Pulmonary artery endothelial cell (primary cell): ENCODE measurements around the gene MACC1. TPM values are rescaled to one million over a fixed set of nuclear protein-coding genes. Genes with fewer than 3 reads are reported as not detected.
A peak's percentile ranks its signal among the peaks of the same experiment; 100 is the strongest.

Experiments used
- DNase-seq: peaks from one replicate; pipeline ENCODE4 v3.0.0-alpha.2; 2011; ENCODE audit warnings: low read depth, low spot score
- total RNA-seq: library from RNA; depleted of rRNA; stranded (reverse); fragments of >200 nt; gene quantifications from 2 replicates; pipeline ENCODE4 v1.2.3, GENCODE V29; 2014

MACC1 gene, protein sequence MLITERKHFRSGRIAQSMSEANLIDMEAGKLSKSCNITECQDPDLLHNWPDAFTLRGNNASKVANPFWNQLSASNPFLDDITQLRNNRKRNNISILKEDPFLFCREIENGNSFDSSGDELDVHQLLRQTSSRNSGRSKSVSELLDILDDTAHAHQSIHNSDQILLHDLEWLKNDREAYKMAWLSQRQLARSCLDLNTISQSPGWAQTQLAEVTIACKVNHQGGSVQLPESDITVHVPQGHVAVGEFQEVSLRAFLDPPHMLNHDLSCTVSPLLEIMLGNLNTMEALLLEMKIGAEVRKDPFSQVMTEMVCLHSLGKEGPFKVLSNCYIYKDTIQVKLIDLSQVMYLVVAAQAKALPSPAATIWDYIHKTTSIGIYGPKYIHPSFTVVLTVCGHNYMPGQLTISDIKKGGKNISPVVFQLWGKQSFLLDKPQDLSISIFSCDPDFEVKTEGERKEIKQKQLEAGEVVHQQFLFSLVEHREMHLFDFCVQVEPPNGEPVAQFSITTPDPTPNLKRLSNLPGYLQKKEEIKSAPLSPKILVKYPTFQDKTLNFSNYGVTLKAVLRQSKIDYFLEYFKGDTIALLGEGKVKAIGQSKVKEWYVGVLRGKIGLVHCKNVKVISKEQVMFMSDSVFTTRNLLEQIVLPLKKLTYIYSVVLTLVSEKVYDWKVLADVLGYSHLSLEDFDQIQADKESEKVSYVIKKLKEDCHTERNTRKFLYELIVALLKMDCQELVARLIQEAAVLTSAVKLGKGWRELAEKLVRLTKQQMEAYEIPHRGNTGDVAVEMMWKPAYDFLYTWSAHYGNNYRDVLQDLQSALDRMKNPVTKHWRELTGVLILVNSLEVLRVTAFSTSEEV
- under 0.01 TPM in 2 replicates for total RNA-seq

DNA sequence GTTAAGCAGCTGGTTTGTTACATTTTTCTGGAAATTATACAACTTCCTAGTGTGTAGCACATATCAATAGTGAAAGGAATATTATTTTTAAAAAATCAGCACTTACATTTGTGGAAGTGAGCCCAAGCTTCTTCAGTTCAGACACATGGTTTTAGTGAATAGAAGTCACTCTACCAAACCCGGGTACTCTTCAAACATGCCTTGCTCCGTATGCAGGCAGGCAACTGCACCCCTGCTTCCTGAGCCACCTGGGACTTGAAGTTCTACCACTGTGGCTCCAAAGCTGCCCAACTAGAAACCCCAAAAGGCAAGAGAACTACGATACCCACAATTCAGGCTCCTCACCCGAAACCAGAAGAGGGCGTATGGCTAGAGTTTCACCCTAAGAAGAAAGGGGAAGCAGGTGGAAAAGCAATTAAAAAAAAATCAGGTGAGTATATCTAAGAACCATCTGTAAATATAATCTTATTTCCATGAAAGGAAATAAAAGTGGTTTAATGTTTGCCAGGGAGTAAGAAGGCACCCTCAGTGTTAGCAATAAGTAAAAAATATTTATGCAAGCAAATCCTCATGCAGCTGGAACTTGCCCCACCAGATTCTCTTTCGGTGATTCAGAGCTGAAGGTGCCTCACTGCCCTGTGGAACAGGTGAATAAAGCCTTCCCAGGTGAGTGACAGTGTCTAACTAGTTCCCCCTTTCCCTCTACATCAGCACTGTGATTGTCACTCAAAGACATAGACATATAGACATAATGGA lies at the start of gene MACC1:
Gene MACC1, minus strand, starts transcription at position 192 of the 756 bp plus-strand sequence. CDS start 55,522 bp downstream, outside the sequence.
- no peak for DNase-seq

DNA sequence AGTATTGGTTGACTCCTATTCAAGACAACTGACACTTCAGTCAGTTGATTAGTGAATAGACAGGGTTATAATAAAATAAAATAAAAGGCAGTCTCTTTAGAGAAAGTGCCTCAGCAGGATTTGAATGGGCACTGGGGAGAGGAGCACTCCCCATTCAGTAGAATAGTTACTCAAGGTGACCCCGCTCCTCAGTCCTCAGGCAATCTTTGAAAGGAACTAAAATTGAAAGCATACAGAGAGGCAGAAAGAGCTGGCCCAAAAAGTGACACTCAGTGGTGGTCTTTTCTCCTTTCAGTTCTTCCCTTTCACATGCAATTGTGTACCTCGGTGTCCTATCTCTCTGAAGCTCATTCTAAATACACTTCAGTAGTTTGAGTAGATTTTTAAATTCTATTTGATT lies 47.4 kb upstream of the MACC1 start:
- no peak for DNase-seq

DNA sequence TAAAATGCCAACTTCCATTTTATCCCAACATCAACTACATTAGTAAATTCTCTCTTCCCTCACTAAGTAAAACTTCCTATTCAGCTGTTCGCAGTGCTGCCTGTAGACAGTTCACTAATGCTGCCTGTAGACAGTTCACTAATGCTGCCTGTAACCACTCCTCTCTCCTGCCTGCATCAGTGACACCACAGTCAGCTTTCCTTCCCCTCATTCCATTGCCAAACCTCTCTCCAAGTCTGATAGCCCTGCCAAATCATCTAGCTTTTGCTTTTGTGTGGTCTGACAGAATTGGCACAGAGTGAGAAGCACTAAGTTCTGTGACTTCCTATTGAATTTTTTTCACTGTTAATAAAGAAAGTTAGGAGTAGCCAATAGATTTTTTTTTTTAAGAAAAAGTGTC lies 43.0 kb upstream of the MACC1 start:
- DNase-seq, result peak; percentile 39

DNA sequence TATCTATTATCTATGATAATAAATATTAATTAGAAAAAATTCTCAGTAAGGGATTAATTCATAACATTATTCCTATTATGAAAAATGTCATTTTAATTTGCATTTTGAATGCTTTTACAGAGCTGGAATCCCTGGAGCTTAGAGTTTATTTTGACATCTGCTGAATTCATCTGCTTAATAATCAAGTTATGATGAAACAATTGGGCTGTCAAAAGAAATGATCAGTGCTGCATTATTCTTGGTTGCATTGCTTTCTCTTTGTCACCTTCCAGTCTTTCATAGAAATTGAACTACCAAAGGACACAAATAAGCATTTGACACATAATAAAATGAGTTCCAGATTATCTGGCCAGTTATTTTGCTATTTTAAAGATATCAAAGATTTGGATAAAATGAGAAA lies 40.0 kb upstream of the MACC1 start:
- DNase-seq, result no peak

DNA sequence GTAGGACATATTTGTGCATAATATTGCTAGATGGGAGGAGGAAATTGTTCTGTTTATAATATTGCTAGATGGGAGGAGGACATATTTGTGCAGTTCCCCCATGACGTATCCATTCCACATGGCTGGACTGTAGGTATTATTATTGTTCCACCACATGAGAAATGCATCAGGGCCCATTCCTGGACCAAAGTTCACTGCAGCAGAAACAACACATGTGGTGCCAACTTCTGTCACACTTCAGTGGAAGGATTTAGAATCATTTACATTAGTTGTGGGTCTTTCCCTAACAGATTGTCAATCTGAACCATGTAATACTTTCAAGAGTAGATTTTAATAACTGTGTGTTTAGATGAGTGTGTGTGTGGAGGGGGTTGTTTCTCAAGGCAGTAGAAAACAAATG lies 32.7 kb upstream of the MACC1 start:
- DNase-seq, result no peak

DNA sequence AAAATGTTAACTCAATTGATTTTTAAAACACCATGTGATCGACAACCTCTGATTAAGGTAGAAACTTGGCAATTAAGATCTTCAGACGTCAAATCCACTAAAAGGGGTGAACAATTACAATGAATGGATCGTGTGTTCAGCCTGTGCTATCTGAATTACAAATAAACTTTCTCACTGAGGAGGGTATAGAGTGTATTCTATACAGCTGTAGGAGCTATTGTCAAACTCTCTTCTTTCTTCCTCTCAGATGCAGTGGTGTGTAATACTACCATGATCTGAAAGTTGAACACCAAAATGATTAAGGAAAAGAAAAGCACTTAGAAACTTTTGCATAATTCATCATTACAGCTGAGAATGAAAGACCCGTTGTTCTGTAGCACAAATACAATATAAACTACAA lies 32.2 kb upstream of the MACC1 start:
- DNase-seq, result no peak

DNA sequence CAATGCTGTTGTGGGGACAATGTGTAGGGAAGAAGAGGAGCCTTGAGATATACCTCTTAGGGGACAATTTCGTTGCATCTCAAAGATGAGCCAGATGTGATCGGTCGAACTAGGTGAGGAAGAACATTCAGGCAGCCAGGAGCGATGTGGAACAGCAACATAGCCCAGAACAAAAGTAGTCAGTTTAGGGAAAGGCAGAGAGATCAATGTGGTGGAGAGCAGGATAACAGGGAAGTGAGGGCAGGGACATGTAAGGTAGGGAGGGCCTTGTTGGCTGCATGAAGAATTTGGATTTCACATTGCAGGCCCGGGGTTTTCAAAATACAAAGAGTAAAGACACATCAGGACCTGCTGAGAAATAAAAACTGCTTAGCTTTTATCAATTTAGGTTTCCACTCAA lies 29.1 kb upstream of the MACC1 start:
- DNase-seq, result no peak

DNA sequence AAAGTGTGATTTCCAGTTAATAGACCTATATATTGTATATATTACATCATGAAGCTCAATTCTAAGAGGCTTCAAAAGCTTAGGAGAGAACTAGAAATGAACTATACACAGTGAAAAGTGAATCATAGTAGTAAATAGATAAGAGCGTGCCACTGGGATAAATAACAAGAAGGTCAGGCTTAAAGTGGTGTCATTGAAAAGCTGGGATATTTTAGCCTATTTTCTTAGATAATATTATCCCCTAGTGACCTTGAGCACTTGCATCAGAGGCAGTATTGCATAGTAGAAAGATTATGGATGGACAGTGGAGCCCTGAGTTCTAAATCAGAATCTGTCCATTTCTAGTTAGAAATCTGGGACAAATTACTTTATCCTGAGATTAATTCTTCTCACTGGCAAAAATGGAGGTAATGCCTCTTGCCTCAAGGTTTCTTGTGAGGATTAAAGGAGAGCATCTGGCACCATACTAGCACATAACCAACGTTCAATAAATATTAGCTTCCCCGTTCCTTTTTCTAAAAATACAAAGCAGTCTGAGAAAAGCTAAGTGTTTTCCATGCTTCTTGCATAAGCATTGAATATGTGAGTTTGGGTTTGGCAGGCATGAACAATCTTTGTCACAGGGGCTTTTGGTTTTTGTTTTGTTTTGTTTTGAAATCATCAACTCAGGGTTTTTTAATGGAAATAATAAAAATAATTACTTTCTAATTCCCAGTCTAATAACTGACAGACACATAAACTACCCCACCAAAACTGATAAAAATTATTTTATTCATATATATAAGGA lies 27.3 kb upstream of the MACC1 start:
- DNase-seq, result no peak

DNA sequence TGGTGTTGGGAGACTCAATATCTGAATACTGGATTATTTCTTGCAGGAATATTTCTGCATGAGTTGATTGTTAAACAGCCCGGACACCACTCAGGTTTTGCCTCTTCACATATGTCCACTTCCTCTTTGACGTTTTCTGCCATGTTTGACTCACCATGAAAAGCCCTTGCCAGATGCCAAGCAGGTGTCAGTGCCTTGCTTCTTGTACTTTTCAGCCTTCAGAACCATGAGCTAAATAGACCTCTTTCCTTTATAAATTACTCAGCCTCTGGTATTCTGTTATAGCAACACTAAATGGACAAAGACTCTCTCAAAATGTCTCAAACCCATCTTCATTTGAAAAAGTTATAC lies 24.7 kb upstream of the MACC1 start:
- DNase-seq, result no peak

DNA sequence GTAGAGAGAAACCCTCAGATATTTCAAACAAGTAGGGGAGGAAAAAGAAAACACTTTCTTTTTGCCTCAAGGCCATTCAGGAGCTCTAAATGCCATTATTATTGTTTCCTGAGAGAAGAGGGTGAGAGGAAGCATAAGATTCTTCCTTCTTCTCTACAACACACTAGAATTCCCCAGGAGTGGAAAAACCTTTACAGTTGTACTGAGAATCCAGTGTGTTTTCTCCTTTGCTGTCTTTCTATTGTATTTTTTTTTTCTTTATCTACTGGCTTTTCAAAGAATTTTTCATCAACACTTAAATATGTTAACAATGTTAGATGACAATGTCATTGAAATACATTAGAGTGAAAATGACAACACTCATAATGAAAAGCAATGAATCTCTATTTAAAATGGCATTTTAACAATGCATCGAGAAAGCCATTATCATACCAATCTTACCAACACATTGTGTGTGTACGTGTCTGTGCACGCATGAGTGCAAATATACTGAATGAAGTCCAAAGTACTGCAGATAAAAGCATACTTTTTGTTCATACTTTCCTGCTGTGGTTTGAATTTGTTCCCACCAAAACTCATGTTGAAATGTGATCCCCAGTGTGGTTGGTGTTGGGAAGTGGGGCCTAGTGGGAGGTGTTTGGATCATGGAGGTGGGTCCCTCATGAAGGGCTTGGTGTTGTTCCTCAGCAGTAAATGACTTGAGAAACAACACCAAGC lies 24.2 kb upstream of the MACC1 start:
- no peak for DNase-seq

DNA sequence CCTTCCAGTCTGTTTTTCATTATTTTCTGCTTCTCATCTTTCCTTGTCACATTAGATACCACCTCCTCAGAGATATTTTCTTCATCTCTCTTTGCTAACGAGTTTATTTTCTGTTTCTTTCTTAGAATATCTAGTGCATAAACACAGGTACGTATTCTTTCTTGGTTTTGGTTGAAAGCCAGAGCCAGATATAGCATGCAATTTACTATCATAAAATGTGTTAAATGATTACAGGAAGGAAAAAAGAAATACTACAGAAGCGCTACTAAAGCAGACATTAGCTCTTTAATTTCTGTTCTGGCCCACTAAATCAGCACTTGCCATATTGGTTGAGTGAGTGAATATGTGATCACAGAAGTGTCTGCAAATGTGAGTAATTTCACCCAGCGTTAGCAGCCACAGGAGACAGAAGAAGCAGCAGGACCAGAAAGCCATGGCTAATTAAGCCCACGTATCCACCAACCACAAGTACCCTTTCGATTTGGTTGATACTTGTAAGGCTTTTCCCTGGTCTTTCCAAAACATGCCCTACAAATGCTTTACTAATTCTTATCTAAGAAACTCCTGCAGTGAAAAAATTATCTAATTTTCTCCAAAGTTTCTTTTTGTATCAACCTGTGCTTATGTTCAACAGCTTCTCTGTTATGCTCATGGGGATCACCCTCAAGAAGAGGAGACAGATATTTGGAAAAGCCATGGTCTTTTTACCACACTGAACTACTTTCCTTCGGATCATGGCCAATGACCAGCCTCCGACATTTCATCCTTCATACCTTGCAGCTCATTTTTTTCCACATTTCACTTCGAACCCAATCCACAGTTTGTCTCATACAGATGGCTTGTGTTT lies 23.1 kb upstream of the MACC1 start:
- DNase-seq, result no peak

DNA sequence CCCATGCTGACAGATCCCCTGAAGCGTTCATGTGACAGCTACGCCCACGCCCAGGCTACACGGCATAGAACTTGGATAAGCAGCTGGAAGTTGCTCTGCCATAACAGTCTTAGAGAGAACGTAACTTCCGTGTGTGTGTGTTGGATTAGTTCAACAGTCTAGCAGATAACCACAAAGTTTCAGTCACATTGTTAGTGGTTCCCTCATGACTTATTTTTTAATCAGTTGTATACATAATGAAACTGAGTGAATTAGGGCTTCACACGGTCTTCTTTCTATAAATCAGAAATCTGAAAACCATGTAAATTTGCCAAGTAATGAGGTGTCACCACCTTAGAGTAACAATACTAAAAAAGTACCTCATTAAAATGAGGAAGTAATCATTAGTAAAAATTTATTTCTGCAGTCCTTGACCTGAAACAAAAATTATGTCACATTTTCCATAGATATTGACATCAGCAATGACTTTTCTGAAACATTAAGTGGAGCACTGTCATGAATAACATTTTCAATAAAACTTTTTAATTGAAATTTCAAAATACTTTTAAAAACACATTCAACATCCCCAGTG lies 21.7 kb upstream of the MACC1 start:
- no peak for DNase-seq

DNA sequence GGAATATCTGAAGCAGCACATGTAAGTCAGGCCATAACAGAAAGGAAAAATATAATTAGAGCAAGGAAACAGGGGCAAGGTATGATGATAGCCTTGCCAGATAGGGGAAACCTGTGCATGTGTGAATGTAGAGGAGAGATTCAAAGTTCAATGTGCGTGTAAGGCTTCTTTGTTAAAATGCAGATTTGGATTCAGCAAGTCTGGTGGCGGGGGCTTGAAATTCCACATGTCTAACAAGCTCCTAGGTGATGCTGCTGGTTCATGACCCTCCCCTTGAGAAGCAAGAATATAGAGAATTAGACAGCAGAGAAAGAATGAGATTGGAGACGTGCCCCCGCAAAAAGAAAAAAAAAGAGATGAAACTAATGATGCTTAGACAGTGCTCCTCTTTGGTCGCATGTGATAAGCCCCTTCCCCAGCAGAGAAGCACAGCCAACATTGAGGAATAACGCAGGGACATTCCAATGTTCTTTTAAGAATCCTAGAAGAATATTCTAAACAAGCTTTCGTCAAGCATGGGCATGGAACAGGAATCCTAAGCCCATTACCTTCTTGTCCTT lies 21.1 kb upstream of the MACC1 start:
- DNase-seq, result no peak

DNA sequence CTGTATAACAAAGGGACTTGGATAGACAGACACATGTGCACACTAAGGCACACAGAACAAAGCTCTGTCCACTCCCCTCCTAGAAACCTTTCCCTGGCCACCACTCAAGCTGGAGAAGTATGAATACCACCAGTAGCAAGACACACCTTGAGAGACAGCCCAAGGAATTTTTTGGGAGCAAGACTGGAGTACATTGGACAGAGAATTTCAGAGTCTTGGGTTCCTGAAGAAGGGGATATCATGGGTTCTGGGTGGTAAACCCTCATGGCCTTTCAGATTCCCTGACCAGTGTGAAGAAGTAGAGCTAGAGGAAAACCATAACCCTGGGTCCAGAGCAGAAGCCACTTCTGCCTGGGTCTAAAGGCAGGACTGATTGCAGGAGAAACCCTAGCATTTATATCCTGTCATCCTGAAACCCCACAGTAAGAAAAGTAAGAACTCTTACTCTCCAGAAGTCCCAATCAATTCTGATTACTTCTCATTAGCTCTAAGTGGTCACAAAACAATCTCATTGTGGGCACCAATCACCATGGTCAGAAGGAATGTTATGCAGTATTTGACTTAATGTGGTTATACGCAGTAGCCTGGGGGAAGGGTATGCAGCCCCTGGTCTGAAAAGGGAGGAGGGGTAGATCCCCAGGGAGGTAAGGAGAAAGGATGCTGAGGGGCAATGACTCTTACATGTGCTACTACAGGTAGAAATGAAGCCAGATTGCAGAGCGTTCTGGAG lies 20.4 kb upstream of the MACC1 start:
- no peak for DNase-seq

DNA sequence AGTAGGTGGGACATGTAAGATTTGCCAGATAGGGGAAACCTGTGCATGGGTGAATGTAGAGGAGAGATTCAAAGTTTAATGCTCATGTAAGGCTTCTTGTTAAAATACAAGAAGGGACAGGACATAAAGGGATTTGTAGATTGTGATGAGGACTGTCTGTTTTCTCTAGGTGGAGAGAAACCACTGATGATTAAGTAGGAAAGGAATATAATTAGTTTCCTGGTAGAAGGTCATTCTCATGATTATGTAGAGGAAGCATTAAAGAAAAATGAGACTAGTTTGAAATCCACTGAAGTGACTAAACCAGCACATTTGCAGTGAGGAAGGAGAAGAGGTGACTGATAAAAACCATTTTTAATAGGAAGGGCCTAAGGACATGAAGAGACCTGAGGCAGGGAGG lies 19.6 kb upstream of the MACC1 start:
- DNase-seq, result no peak

DNA sequence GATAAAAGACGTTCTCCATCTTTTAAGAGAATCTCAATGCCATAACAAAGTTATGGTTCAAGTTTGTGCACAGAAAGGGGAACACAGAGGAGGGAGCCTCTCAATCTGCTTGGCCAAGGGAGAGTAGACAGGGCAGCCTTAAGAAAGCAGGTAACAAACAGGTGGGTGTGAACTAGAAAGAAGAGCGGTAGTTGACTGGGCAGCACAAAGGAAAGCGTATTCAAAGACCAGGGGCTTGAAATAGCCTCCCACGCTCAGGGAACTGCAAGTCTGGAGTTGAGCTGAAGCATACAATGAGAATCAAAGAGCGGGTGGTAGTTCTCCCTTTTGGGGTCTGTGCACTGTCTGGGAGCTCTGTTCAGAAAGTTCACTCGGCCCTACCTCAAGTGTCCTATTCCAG lies 18.9 kb upstream of the MACC1 start:
- DNase-seq, result no peak

DNA sequence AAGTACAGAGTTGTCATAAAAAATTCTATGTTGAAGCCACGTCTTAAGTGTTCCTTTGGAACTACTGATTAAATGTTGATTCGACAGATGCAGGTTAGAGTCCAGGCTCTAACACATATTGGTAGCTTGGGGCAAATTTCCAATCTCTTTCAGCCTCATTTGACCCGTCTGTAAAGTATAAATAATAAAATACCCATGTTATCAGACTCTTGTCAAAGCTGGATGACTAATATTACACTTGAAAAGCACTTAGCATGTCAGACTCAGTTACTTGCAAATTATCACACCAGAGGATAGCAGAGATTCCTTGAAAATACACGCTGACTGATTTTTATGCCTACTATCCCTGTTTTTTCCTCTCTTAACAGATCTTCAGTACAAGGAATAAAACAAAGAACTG lies 18.1 kb upstream of the MACC1 start:
- no peak for DNase-seq

DNA sequence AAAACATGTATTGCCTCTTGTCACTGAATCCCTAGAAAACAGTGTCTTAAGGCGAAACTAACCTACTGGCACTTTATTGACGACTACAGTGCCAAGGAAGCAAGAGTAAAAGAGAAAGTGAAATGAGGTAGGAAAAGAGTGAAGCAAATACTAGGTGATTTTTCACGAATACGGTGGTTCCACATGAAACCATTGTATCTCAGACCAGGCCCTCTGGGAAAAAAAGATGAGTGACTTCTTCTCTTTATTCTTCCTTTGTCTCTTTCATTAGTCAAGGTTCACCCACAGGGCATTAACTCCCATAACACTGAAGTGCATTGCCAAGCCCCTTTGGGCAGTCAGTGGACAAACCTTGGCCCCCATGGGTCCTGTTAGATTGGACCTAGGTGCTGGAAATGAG lies 16.2 kb upstream of the MACC1 start:
- DNase-seq, result no peak
